Measurements from ENCODE around the gene ADK. TPM values are rescaled to one million over a fixed set of nuclear protein-coding genes. Genes with fewer than 3 reads are reported as not detected.

ADK gene
- total RNA-seq, 3 donors from 2014 or later: 27.2 to 50.8 (median 40.0) TPM

DNA sequence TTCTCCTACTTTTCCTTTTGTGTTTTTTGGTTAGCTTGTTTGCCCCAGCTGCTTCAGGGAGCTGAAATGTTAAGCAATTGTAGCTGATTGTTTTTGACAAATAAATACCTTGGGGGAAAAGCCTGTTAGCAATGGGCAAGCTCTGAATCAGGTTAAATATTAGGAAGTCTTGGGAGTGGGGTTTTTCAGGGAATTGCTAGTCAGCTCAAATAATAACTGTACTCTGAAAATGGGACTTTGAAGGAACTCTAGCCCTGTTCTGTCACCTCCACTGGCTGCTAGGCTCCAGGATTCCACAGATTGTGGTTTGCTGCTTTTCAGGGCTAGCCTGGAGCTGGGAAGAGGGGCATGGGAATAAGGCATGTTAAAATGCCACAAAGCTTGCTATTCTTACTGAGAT is 39.5 kb downstream of the ADK start:
- H3K4me3 ChIP-seq: peak overlapping the region in 2 of 3 donors; percentile 27 to 30
- no peaks in the 10 kb centered on the region for H3K36me3 ChIP-seq
- intact Hi-C loops (cut with DNase I; ENCODE audit: low total_unique reads): no loop called here
- TF ChIP-seq POLR2AphosphoS5 (IDR thresholded peaks at IDR 0.05) (no peak), POLR2A (IDR thresholded peaks at IDR 0.05) (no peak)
- TF ChIP-seq, protein P1, sequence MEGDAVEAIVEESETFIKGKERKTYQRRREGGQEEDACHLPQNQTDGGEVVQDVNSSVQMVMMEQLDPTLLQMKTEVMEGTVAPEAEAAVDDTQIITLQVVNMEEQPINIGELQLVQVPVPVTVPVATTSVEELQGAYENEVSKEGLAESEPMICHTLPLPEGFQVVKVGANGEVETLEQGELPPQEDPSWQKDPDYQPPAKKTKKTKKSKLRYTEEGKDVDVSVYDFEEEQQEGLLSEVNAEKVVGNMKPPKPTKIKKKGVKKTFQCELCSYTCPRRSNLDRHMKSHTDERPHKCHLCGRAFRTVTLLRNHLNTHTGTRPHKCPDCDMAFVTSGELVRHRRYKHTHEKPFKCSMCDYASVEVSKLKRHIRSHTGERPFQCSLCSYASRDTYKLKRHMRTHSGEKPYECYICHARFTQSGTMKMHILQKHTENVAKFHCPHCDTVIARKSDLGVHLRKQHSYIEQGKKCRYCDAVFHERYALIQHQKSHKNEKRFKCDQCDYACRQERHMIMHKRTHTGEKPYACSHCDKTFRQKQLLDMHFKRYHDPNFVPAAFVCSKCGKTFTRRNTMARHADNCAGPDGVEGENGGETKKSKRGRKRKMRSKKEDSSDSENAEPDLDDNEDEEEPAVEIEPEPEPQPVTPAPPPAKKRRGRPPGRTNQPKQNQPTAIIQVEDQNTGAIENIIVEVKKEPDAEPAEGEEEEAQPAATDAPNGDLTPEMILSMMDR (IDR thresholded peaks at IDR 0.05): no peak
- no peak for DNase-seq (ENCODE audit: low spot score in 2 of 2)
- H3K9me3 ChIP-seq: no peaks in the 10 kb centered on the region
- H3K4me1 ChIP-seq: peaks cover 0 to 6% of the 10 kb centered on the region in 2 donors
- H3K27me3 ChIP-seq: no peaks in the 10 kb centered on the region
- H3K27ac ChIP-seq: peak overlapping the region; percentile 77 to 92

DNA sequence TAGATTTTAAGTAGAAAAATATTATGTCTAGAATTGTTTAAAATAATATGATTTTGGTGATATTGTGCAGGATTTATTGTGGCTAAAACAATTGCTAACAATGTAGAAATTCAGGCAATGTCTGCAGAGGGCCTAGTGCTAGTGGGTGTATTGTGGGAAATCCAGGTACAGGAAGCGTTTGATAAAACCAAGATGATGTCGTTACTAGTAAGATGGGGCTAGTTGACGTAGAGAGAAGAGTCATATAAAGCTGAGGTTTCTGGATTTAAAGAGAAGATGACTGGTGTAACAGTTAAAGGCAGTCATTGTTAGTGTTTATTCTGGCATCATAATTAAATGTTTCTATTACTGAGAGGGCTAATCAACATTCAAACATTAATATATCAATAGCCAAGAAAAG is 43.5 kb downstream of the ADK start:
- no peak for DNase-seq (ENCODE audit: low spot score in 2 of 2)
- Histone ChIP-seq H3K36me3 (no peaks in the 10 kb centered on the region), H3K4me1 (peaks cover 0 to 6% of the 10 kb centered on the region in 2 donors), H3K9me3 (no peaks in the 10 kb centered on the region), H3K27me3 (no peaks in the 10 kb centered on the region), H3K27ac (no peak overlapping the region), H3K4me3 (no peak overlapping the region)
- TF ChIP-seq, protein P1 (IDR thresholded peaks at IDR 0.05): no peak
- no peak for TF ChIP-seq POLR2AphosphoS5 (IDR thresholded peaks at IDR 0.05)
- TF ChIP-seq POLR2A (IDR thresholded peaks at IDR 0.05): no peak
- intact Hi-C loops (cut with DNase I; ENCODE audit: low total_unique reads): no loop called here

DNA sequence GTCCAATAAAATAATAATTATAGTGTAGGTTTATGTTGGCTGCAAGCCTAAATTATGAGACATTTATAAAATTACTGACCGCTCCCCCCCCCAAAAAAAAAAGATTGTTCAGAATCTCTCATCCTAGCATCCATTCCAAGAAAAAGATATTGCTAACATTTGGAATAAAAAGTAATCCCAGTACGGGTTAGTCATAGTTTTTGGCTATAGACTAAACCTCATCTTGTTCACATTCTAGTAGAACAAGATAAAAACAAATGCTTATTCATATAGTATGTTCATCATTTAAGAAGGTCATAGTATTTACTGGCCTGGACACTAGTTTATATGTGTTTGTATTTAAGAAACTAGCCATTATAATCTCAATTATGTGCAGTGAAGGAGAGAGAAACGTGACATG is 44.0 kb downstream of the ADK start:
- Histone ChIP-seq H3K36me3 (no peaks in the 10 kb centered on the region), H3K27me3 (no peaks in the 10 kb centered on the region)
- TF ChIP-seq POLR2AphosphoS5 (IDR thresholded peaks at IDR 0.05) (no peak), POLR2A (IDR thresholded peaks at IDR 0.05) (no peak)
- TF ChIP-seq, protein P1 (IDR thresholded peaks at IDR 0.05): no peak

DNA sequence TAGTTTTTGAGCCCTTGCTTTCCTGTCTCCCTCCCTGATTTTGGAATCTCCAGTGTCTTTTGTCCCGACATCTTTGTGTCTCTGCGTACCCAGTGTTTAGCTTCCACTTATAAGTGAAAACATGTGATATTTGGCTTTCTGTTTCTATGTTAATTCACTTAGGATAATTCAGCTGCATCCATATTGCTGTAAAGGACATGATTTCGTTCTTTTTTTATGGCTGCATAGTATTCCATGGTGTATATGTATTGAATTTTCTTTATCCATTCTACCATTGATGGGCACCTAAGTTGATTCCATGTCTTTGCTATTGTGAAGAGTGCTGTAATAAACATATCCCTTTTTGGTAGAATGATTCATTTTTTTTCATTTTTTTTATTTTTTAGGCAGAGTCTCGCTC is 48.3 kb downstream of the ADK start:
- H3K27ac ChIP-seq: no peak overlapping the region
- DNase-seq (ENCODE audit: low spot score in 2 of 2): no peak
- no peaks in the 10 kb centered on the region for H3K9me3 ChIP-seq
- H3K36me3 ChIP-seq: no peaks in the 10 kb centered on the region
- no peaks in the 10 kb centered on the region for H3K27me3 ChIP-seq
- no peaks in the 10 kb centered on the region for H3K4me1 ChIP-seq
- TF ChIP-seq, protein P1 (IDR thresholded peaks at IDR 0.05): no peak
- TF ChIP-seq POLR2A (IDR thresholded peaks at IDR 0.05): no peak
- no peak for TF ChIP-seq POLR2AphosphoS5 (IDR thresholded peaks at IDR 0.05)
- intact Hi-C loops (cut with DNase I; ENCODE audit: low total_unique reads): no loop called here
- no peak overlapping the region for H3K4me3 ChIP-seq

More for the DNA sequence above, 44.0 kb downstream of the ADK start:
- no peak overlapping the region for H3K4me3 ChIP-seq
- H3K27ac ChIP-seq: no peak overlapping the region
- intact Hi-C loops (cut with DNase I; ENCODE audit: low total_unique reads): no loop called here
- peaks cover 0 to 6% of the 10 kb centered on the region in 2 donors for H3K4me1 ChIP-seq
- no peaks in the 10 kb centered on the region for H3K9me3 ChIP-seq
- DNase-seq (ENCODE audit: low spot score in 2 of 2): no peak

DNA sequence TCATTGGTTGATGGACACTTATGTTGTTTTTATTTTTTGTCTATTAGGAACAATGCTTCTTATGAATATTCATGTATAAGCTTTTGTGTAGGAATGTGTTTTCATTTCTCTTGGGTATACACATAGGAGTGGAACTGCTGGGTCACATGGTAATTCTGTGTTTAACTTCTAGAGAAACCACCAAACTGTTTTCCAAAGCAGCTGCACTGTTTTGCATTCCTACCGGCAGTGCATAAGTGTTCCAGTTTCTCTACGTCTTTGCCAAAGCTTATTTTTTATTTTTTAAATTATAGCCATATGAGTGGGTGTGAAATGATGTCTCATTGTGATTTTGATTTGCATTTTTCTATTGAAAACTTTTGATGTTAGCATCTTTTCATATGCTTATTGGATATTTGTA is 51.3 kb downstream of the ADK start:
- intact Hi-C loops (cut with DNase I; ENCODE audit: low total_unique reads): no loop called here
- Histone ChIP-seq H3K27ac (no peak overlapping the region), H3K4me1 (no peaks in the 10 kb centered on the region), H3K9me3 (no peaks in the 10 kb centered on the region), H3K36me3 (no peaks in the 10 kb centered on the region), H3K27me3 (no peaks in the 10 kb centered on the region), H3K4me3 (no peak overlapping the region)
- TF ChIP-seq POLR2AphosphoS5 (IDR thresholded peaks at IDR 0.05): no peak
- TF ChIP-seq, protein P1 (IDR thresholded peaks at IDR 0.05): no peak
- no peak for TF ChIP-seq POLR2A (IDR thresholded peaks at IDR 0.05)
- no peak for DNase-seq (ENCODE audit: low spot score in 2 of 2)

All from breast epithelium (tissue), 4 donors.